GM21367 (cell line): ENCODE data around the gene PLXNA1.

Source experiments
- ATAC-seq: cut with Tn5 transposase; IDR thresholded peaks from one replicate; pipeline ENCODE4 v1.9.1; 2021; ENCODE audit not compliant: unreplicated experiment

PLXNA1 gene

GRCh38 chr3:127032296-127032990 is 49.5 kb downstream of the PLXNA1 start:
- no peak for ATAC-seq
